IMR-90 (cell line): Measurements from ENCODE around the gene PXK. TPM values are rescaled to one million over a fixed set of nuclear protein-coding genes. Genes with fewer than 3 reads are reported as not detected.

Source experiments
- ATAC-seq: fragments of 200-7000 bp; cut with Tn5 transposase; 2 replicates; pipeline ENCODE4 v1.9.1; 2020; ENCODE audit warnings: low read depth, mild to moderate bottlenecking, moderate library complexity
- BruUV-seq: library from RNA; stranded (reverse); fragments of 400-500 nt; replicated peaks from 2 replicates; lab custom pipeline; 2021; lab: Mats Ljungman, UMichigan
- CTCF ChIA-PET: fragments of 300-600 bp; formaldehyde crosslinking; extraction: SDS; loops from one replicate; lab custom pipeline; 2021; ENCODE audit warnings: antibody characterized with exemption; lab: Yijun Ruan, JAX
- POLR2A ChIA-PET: fragments of 300-600 bp; sonication (Branson Sonifier 250); formaldehyde crosslinking; loops from one replicate; lab custom pipeline; 2022; ENCODE audit warnings: antibody characterized with exemption; ENCODE audit not compliant: unreplicated experiment; lab: Charles Lee
- DNase-seq: peaks from one replicate; pipeline ENCODE4 v3.0.0; 2013
- H2AFZ ChIP-seq: replicated peaks from 2 replicates; pipeline ENCODE3; 2013; ENCODE audit warnings: low read length, mild to moderate bottlenecking; ENCODE audit not compliant: poor library complexity
- H2AK5ac ChIP-seq: 2 replicates; pipeline ENCODE4 v1.6.1; 2013; ENCODE audit warnings: low read depth, low read length, inconsistent platforms
- H2AK9ac ChIP-seq: replicated peaks from 2 replicates; pipeline ENCODE3; 2013; ENCODE audit warnings: mild to moderate bottlenecking, low read depth, low read length, moderate library complexity; ENCODE audit not compliant: poor library complexity
- H2BK120ac ChIP-seq: 2 replicates; pipeline ENCODE4 v1.6.1; 2013; ENCODE audit warnings: low read depth, low read length, inconsistent platforms
- H2BK15ac ChIP-seq: 3 replicates; pipeline ENCODE4 v1.6.1; 2013; ENCODE audit warnings: low read depth, low read length, inconsistent platforms
- H2BK20ac ChIP-seq: 2 replicates; pipeline ENCODE4 v1.6.1; 2013; ENCODE audit warnings: low read depth, mild to moderate bottlenecking, inconsistent platforms, low read length, moderate library complexity
- H2BK5ac ChIP-seq: 2 replicates; pipeline ENCODE4 v1.6.1; 2013; ENCODE audit warnings: mild to moderate bottlenecking, low read depth, low read length, inconsistent platforms; ENCODE audit not compliant: poor library complexity, severe bottlenecking
- H3K14ac ChIP-seq: replicated peaks from 2 replicates; pipeline ENCODE4 v1.6.1; 2013; ENCODE audit warnings: low read depth, low read length, inconsistent platforms
- H3K18ac ChIP-seq: 2 replicates; pipeline ENCODE4 v1.6.1; 2013; ENCODE audit warnings: low read depth, low read length, control low read depth
- H3K23ac ChIP-seq: 2 replicates; pipeline ENCODE4 v1.6.1; 2013; ENCODE audit warnings: low read depth, low read length, inconsistent platforms
- H3K27ac ChIP-seq: 2 replicates; pipeline ENCODE4 v1.5.1; 2013; ENCODE audit warnings: mild to moderate bottlenecking, control low read depth, low read length; ENCODE audit not compliant: insufficient read depth
- H3K27me3 ChIP-seq: 2 replicates; pipeline ENCODE4 v1.6.1; 2013; ENCODE audit warnings: low read length; ENCODE audit not compliant: control insufficient read depth, insufficient read depth
- H3K36me3 ChIP-seq: 2 replicates; pipeline ENCODE4 v1.6.1; 2013; ENCODE audit warnings: low read length, mixed read lengths; ENCODE audit not compliant: control insufficient read depth, insufficient read depth
- H3K4ac ChIP-seq: 2 replicates; pipeline ENCODE4 v1.6.1; 2013; ENCODE audit warnings: low read depth, low read length, inconsistent platforms
- H3K4me1 ChIP-seq: 2 replicates; pipeline ENCODE4 v1.6.1; 2013; ENCODE audit warnings: low read length, mixed read lengths; ENCODE audit not compliant: control insufficient read depth, insufficient read depth
- H3K4me2 ChIP-seq: 2 replicates; pipeline ENCODE4 v1.6.1; 2013; ENCODE audit warnings: low read depth, mild to moderate bottlenecking, control low read depth, low read length, moderate library complexity
- H3K4me3 ChIP-seq: 2 replicates; pipeline ENCODE4 v1.5.1; 2013; ENCODE audit warnings: low read depth, mild to moderate bottlenecking, control low read depth, low read length, moderate library complexity; ENCODE audit not compliant: insufficient read depth
- H3K56ac ChIP-seq: 2 replicates; pipeline ENCODE4 v1.6.1; 2013; ENCODE audit warnings: low read length, inconsistent platforms; ENCODE audit not compliant: insufficient read depth; ENCODE audit errors: extremely low read depth
- H3K79me1 ChIP-seq, 2 experiments: 2 replicates each; pipeline ENCODE4 v1.6.1; 2013; ENCODE audit warnings: low read length in 2 of 2, inconsistent platforms in 1 of 2, low read depth in 1 of 2
- H3K9ac ChIP-seq: 2 replicates; pipeline ENCODE4 v1.6.1; 2013; ENCODE audit warnings: low read depth, low read length, control low read depth
- H3K9me1 ChIP-seq: 2 replicates; pipeline ENCODE4 v1.6.1; 2013; ENCODE audit warnings: low read length, inconsistent platforms; ENCODE audit not compliant: insufficient read depth
- H3K9me3 ChIP-seq: 2 replicates; pipeline ENCODE4 v1.6.1; 2013; ENCODE audit warnings: low read length; ENCODE audit not compliant: control insufficient read depth, insufficient read depth
- H4K20me1 ChIP-seq: 2 replicates; pipeline ENCODE4 v1.6.1; 2013; ENCODE audit warnings: low read length, inconsistent platforms; ENCODE audit not compliant: insufficient read depth
- H4K5ac ChIP-seq: 2 replicates; pipeline ENCODE4 v1.6.1; 2013; ENCODE audit warnings: mild to moderate bottlenecking, low read depth, low read length, control low read depth
- H4K8ac ChIP-seq, 2 experiments: 2 replicates each; pipeline ENCODE4 v1.6.1; 2013; ENCODE audit warnings: low read depth in 2 of 2, low read length in 2 of 2, control low read depth in 1 of 2, inconsistent platforms in 1 of 2
- H4K91ac ChIP-seq: 2 replicates; pipeline ENCODE4 v1.6.1; 2013; ENCODE audit warnings: low read depth, low read length, inconsistent platforms; ENCODE audit not compliant: insufficient read depth
- CHD1 ChIP-seq: IDR thresholded peaks from 2 replicates; pipeline ENCODE4 v1.6.1; 2012; ENCODE audit warnings: low read depth, low read length, improper control_type of control experiment
- FOS ChIP-seq: fragments of 150-350 bp; IDR thresholded peaks from 2 replicates; pipeline ENCODE4 v1.6.1; 2016; ENCODE audit warnings: low read depth, low read length
- MAFK ChIP-seq: IDR thresholded peaks from 2 replicates; pipeline ENCODE4 v1.6.1; 2012; ENCODE audit warnings: low read depth, low read length, improper control_type of control experiment
- WGBS, 2 experiments: methylation state at CpG; one replicate each; pipeline versions ENCODE4 v1.1.5 to v1.1.7; 2013; ENCODE audit warnings: missing lambda C conversion rate in 2 of 2; ENCODE audit not compliant: insufficient read length in 1 of 2; ENCODE audit errors: extremely low coverage in 2 of 2; 5-methylcytosine and 5-hydroxymethylcytosine counted together
- dilution Hi-C: fragments of 300-500 bp; cut with HindIII; formaldehyde crosslinking; loops from one replicate; pipeline ENCODE4 v1.14.3; 2018; ENCODE audit warnings: low sequenced_read_pairs; ENCODE audit not compliant: unreplicated experiment
- in situ Hi-C: fragments of 300-500 bp; cut with MboI; formaldehyde crosslinking; loops from 3 replicates; pipeline ENCODE4 v1.14.3; 2019; ENCODE audit warnings: low sequenced_read_pairs, inconsistent platforms, mixed read lengths
- intact Hi-C: fragments of 100-400 bp; cut with micrococcal nuclease; formaldehyde crosslinking; loops from 2 replicates; pipeline ENCODE4 v1.10.0; 2022
- polyA plus RNA-seq, 3 experiments: library from polyadenylated mRNA; depleted of rRNA; stranded (reverse); fragments of >200 nt; gene quantifications; 2 replicates each; pipeline ENCODE4 v1.2.3, GENCODE V29; 2012; ENCODE audit warnings: low replicate concordance in 1 of 3
- total RNA-seq: library from RNA; depleted of rRNA; stranded (reverse); fragments of >200 nt; gene quantifications from 2 replicates; pipeline ENCODE4 v1.2.3, GENCODE V29; 2012

PXK gene
- total and polyA plus RNA-seq, 2 of the 4 experiments (the other 2 are of a cell fraction), result 14.3 to 17.7 TPM

- intact Hi-C loops, result no loop called here
These were observed 8.7 kb downstream of the PXK start for GRCh38 chr3:58341376-58341775.

More at GRCh38 chr3:58341376-58341775, 8.7 kb downstream of the PXK start:
- Histone ChIP-seq H3K79me1 (peaks cover 31 to 69% of the 10 kb centered on the region in 2 experiments), H3K14ac (peak overlapping the region; percentile 22; the same call in 1 of the 2 replicates), H3K27ac (peak overlapping the region; percentile 53; the same call in 1 of the 2 replicates), H3K4me3 (no peak overlapping the region), H3K4ac (peak overlapping the region; percentile 66), H2BK5ac (peak overlapping the region; percentile 17), H4K5ac (no peak overlapping the region), H3K27me3 (no peaks in the 10 kb centered on the region), H3K23ac (no peak overlapping the region), H3K9me3 (no peaks in the 10 kb centered on the region), H2AFZ (no peak overlapping the region), H4K20me1 (peaks cover 17% of the 10 kb centered on the region; the same call in 1 of the 2 replicates), H2AK5ac (peak overlapping the region; percentile 76; the same call in 1 of the 2 replicates), H3K9ac (no peak overlapping the region), H2BK15ac (0 out of 3 replicates have a peak overlapping the region, but pooled peaks have one; percentile 67), H3K4me2 (no peak overlapping the region), H2BK120ac (peak overlapping the region; percentile 59), H2BK20ac (peak overlapping the region; percentile 8; the same call in 1 of the 2 replicates), H3K9me1 (peaks cover 16% of the 10 kb centered on the region), H3K18ac (no peak overlapping the region), H4K8ac (peak overlapping the region in 1 of 2 experiments; percentile 47; a peak in 1 of 4 replicates), H3K36me3 (peaks cover 5% of the 10 kb centered on the region; the same call in 1 of the 2 replicates), H4K91ac (0 out of 2 replicates have a peak overlapping the region, but pooled peaks have one; percentile 6), H3K4me1 (peaks cover 12% of the 10 kb centered on the region), H2AK9ac (no peak overlapping the region), H3K56ac (no peak overlapping the region)
- dilution Hi-C loops, result no loop called here
- 100% methylated on average over 2 of the region's 3 CpGs; no CpG with 5 or more reads in 1 of the 2 experiments for WGBS, 2 experiments
- ChIA-PET CTCF (interaction anchor here (0.7 kb wide), 1 partner anchor 15 kb away, joined by 4 read pairs; no protein-coding TSS in a partner anchor), POLR2A (no interaction called here)
- ATAC-seq, result peak; percentile 82
- no TSS peak for BruUV-seq
- in situ Hi-C loops, result no loop called here
- peak; percentile 54 for DNase-seq
- TF ChIP-seq CHD1 (no peak), FOS (0 out of 2 replicates have a peak, but pooled peaks have one; percentile 12), MAFK (0 out of 2 replicates have a peak, but pooled peaks have one; percentile 20)
